K562 (cell line): Measurements from ENCODE around the gene MAN2B1.

Source experiments
- CREM ChIP-seq: IDR thresholded peaks from 2 replicates; pipeline ENCODE4 v1.6.1; 2014; ENCODE audit warnings: antibody characterized with exemption, low read depth
- SMARCC2 ChIP-seq: fragments of 450-650 bp; IDR thresholded peaks from 2 replicates; pipeline ENCODE4 v1.6.1; 2017; ENCODE audit warnings: antibody characterized with exemption, moderate library complexity, mild to moderate bottlenecking, low read depth
- SREBF2 ChIP-seq: sonication (generic); formaldehyde crosslinking; IDR thresholded peaks from 2 replicates; pipeline ENCODE4 v1.4.0; 2020; ENCODE audit warnings: mild to moderate bottlenecking, missing genetic modification reagents
- ZKSCAN1 ChIP-seq: fragments of 150-350 bp; IDR thresholded peaks from 2 replicates; pipeline ENCODE4 v1.6.1; 2016; ENCODE audit warnings: low read depth, low read length
- TF ChIP-seq, protein P1 (sequence below): sonication (generic); formaldehyde crosslinking; IDR thresholded peaks from 2 replicates; pipeline ENCODE4 v1.8.1; 2023; ENCODE audit warnings: mild to moderate bottlenecking, missing genetic modification reagents
- TF ChIP-seq, protein P2 (sequence below), 3 experiments: IDR thresholded peaks in 2 of 3; conservative IDR thresholded peaks in 1 of 3; 2 replicates each; pipeline ENCODE4 v1.5.1; 2011 to 2012; ENCODE audit warnings: low read length in 3 of 3, mild to moderate bottlenecking in 3 of 3, control low read depth in 2 of 3, improper control_type of control experiment in 1 of 3, inconsistent platforms in 1 of 3, low read depth in 1 of 3, mixed read lengths in 1 of 3, moderate library complexity in 1 of 3; ENCODE audit not compliant: insufficient read depth in 2 of 3

DNA sequence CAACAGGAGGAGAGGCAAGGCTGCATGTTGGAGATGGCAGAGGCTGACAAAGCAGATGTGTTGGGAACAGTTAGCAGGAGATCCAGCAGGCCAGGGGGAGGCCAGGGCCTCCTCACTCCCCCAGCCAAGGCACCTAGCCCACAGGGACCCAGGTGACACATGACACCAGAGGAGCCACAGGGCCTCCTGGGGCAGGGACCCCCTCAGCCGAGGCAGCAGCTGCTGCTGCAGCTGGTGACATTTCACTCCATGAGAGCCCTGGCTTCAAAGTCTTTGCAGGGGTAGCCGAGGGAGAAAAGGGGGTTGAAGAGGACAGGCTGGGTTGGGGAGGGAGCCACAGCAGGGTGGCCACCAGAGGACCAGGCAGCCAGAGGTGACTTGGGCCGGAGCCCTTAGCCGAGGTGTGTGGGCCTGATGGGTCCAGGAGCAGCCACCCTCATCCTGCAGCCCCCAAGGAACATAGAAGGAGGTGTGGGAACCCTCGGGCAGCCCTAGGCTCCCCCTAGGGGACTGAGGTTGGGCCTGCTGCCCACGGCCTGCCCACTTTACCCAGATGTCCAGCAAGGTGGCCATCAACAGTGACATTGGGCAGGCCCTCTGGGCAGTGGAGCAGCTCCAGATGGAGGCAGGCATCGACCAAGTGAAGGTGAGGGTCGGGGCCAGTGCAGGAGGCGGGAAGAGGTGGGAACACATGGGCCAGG is 21.1 kb upstream of the MAN2B1 start, which contains the start of gene GNG14:
- no peak for TF ChIP-seq CREM
- TF ChIP-seq, protein P1, sequence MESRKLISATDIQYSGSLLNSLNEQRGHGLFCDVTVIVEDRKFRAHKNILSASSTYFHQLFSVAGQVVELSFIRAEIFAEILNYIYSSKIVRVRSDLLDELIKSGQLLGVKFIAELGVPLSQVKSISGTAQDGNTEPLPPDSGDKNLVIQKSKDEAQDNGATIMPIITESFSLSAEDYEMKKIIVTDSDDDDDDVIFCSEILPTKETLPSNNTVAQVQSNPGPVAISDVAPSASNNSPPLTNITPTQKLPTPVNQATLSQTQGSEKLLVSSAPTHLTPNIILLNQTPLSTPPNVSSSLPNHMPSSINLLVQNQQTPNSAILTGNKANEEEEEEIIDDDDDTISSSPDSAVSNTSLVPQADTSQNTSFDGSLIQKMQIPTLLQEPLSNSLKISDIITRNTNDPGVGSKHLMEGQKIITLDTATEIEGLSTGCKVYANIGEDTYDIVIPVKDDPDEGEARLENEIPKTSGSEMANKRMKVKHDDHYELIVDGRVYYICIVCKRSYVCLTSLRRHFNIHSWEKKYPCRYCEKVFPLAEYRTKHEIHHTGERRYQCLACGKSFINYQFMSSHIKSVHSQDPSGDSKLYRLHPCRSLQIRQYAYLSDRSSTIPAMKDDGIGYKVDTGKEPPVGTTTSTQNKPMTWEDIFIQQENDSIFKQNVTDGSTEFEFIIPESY: no peak
- TF ChIP-seq ZKSCAN1: no peak
- TF ChIP-seq, protein P2, sequence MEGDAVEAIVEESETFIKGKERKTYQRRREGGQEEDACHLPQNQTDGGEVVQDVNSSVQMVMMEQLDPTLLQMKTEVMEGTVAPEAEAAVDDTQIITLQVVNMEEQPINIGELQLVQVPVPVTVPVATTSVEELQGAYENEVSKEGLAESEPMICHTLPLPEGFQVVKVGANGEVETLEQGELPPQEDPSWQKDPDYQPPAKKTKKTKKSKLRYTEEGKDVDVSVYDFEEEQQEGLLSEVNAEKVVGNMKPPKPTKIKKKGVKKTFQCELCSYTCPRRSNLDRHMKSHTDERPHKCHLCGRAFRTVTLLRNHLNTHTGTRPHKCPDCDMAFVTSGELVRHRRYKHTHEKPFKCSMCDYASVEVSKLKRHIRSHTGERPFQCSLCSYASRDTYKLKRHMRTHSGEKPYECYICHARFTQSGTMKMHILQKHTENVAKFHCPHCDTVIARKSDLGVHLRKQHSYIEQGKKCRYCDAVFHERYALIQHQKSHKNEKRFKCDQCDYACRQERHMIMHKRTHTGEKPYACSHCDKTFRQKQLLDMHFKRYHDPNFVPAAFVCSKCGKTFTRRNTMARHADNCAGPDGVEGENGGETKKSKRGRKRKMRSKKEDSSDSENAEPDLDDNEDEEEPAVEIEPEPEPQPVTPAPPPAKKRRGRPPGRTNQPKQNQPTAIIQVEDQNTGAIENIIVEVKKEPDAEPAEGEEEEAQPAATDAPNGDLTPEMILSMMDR (IDR thresholded peaks at IDR 0.05 in 2 of 3, conservative IDR thresholded peaks at IDR 0.05 in 1 of 3; ENCODE audit: insufficient read depth in 2 of 3, low read depth in 1 of 3, low read length in 3 of 3): no peak
- TF ChIP-seq SMARCC2: no peak
- no peak for TF ChIP-seq SREBF2
